Neural cell (in vitro differentiated cells): ENCODE measurements around the gene NPHP4. TPM values are rescaled to one million over a fixed set of nuclear protein-coding genes. Genes with fewer than 3 reads are reported as not detected.

Experiments used
- H2AFZ ChIP-seq: fragments of 200-600, 300-800 bp; sonication (generic), shearing (Covaris generic); 2 replicates; pipeline ENCODE4 v1.6.0; 2014; ENCODE audit warnings: low read depth, mild to moderate bottlenecking, antibody characterized with exemption, low read length, moderate library complexity
- H3F3A ChIP-seq: fragments of 200-600 bp; shearing (Covaris generic); 2 replicates; pipeline ENCODE4 v1.6.1; 2016; ENCODE audit warnings: mild to moderate bottlenecking, moderate library complexity, mixed read lengths, antibody characterized with exemption, low read length; ENCODE audit not compliant: insufficient read depth, poor library complexity, severe bottlenecking
- H3K27ac ChIP-seq: fragments of 200-600, 300-800 bp; sonication (generic), shearing (Covaris generic); 2 replicates; pipeline ENCODE4 v1.5.1; 2014; ENCODE audit warnings: mild to moderate bottlenecking, low read length, moderate library complexity
- H3K27me3 ChIP-seq: fragments of 300-800, 200-600 bp; sonication (generic), shearing (Covaris generic); 2 replicates; pipeline ENCODE4 v1.6.0; 2014; ENCODE audit warnings: mild to moderate bottlenecking, low read depth, low read length, moderate library complexity; ENCODE audit not compliant: insufficient read depth
- H3K36me3 ChIP-seq: fragments of 300-800, 200-600 bp; sonication (generic), shearing (Covaris generic); 2 replicates; pipeline ENCODE4 v1.5.1; 2014; ENCODE audit warnings: mild to moderate bottlenecking, antibody characterized with exemption, low read length, moderate library complexity; ENCODE audit not compliant: insufficient read depth
- H3K4me2 ChIP-seq: fragments of 300-800, 200-600 bp; sonication (generic), shearing (Covaris generic); 2 replicates; pipeline ENCODE4 v1.6.0; 2014; ENCODE audit warnings: mild to moderate bottlenecking, low read length
- H3K4me3 ChIP-seq: fragments of 300-800, 200-600 bp; sonication (generic), shearing (Covaris generic); 2 replicates; pipeline ENCODE4 v1.5.1; 2014; ENCODE audit warnings: mild to moderate bottlenecking, low read length, moderate library complexity
- H3K79me2 ChIP-seq: fragments of 200-600 bp; shearing (Covaris generic); replicated peaks from 2 replicates; pipeline ENCODE4 v1.6.0; 2014; ENCODE audit warnings: mild to moderate bottlenecking, low read length, moderate library complexity; ENCODE audit not compliant: insufficient read depth
- H3K9ac ChIP-seq: fragments of 300-800, 200-600 bp; sonication (generic), shearing (Covaris generic); 2 replicates; pipeline ENCODE4 v1.6.1; 2016; ENCODE audit warnings: mild to moderate bottlenecking, low read length, mixed read lengths
- H3K9me2 ChIP-seq: fragments of 200-600 bp; shearing (Covaris generic); 2 replicates; pipeline ENCODE4 v1.6.1; 2016; ENCODE audit warnings: mild to moderate bottlenecking, low read length, mixed read lengths; ENCODE audit not compliant: insufficient read depth
- H3K9me3 ChIP-seq: fragments of 200-600, 300-800 bp; sonication (generic), shearing (Covaris generic); 2 replicates; pipeline ENCODE4 v1.6.1; 2016; ENCODE audit warnings: mild to moderate bottlenecking, mixed run types, low read length, moderate library complexity, mixed read lengths
- H4K20me1 ChIP-seq: fragments of 200-600 bp; shearing (Covaris generic); 2 replicates; pipeline ENCODE4 v1.6.1; 2016; ENCODE audit warnings: mild to moderate bottlenecking, mixed run types; ENCODE audit not compliant: insufficient read depth
- EP300 ChIP-seq: fragments of 450-650 bp; conservative IDR thresholded peaks from 2 replicates; pipeline ENCODE4 v1.6.1; 2014; ENCODE audit warnings: antibody characterized with exemption, mild to moderate bottlenecking, moderate library complexity; ENCODE audit not compliant: poor library complexity, severe bottlenecking
- EZH2 ChIP-seq: fragments of 200-600, 300-800 bp; shearing (Covaris generic), sonication (generic); IDR thresholded peaks from 2 replicates; pipeline ENCODE4 v1.6.1; 2014; ENCODE audit warnings: antibody characterized with exemption, low read length, borderline replicate concordance, mild to moderate bottlenecking; ENCODE audit not compliant: insufficient read depth, poor library complexity, severe bottlenecking
- MXI1 ChIP-seq: fragments of 450-650 bp; conservative IDR thresholded peaks from 2 replicates; pipeline ENCODE4 v1.6.1; 2014; ENCODE audit warnings: antibody characterized with exemption, mild to moderate bottlenecking; ENCODE audit not compliant: poor library complexity, severe bottlenecking
- POLR2AphosphoS5 ChIP-seq: IDR thresholded peaks from 2 replicates; pipeline ENCODE4 v1.6.1; 2012
- RAD21 ChIP-seq: fragments of 450-650 bp; conservative IDR thresholded peaks from 2 replicates; pipeline ENCODE4 v1.6.1; 2014; ENCODE audit warnings: antibody characterized with exemption, mild to moderate bottlenecking, moderate library complexity
- REST ChIP-seq: IDR thresholded peaks from 2 replicates; pipeline ENCODE4 v1.6.1; 2012; ENCODE audit warnings: borderline replicate concordance
- SMC3 ChIP-seq: fragments of 450-650 bp; conservative IDR thresholded peaks from 2 replicates; pipeline ENCODE4 v1.6.1; 2014; ENCODE audit warnings: antibody characterized with exemption, mild to moderate bottlenecking, moderate library complexity; ENCODE audit not compliant: poor library complexity
- TAF1 ChIP-seq: IDR thresholded peaks from 2 replicates; pipeline ENCODE4 v1.6.1; 2012; ENCODE audit warnings: low read depth
- polyA plus RNA-seq: library from polyadenylated mRNA; depleted of rRNA; stranded (reverse); fragments of >200 nt; gene quantifications from 2 replicates; pipeline ENCODE4 v1.2.3, GENCODE V29; 2014
- TF ChIP-seq, protein P1 (sequence below): fragments of 450-650 bp; IDR thresholded peaks from 2 replicates; pipeline ENCODE4 v1.5.1; 2014; ENCODE audit warnings: antibody characterized with exemption, mild to moderate bottlenecking, moderate library complexity; ENCODE audit not compliant: poor library complexity, severe bottlenecking

Gene NPHP4
- polyA plus RNA-seq, 1 donor from 2014 or later = 17.1 TPM

GRCh38 chr1:5960336-5960735, 31.9 kb downstream of the NPHP4 start:
- no peaks in the 10 kb centered on the region for H3K9me3 ChIP-seq
- H3K79me2 ChIP-seq = no peaks in the 10 kb centered on the region
- H3K36me3 ChIP-seq = no peaks in the 10 kb centered on the region
- no peaks in the 10 kb centered on the region for H3K9me2 ChIP-seq
- H3K27ac ChIP-seq = no peak overlapping the region
- H3K9ac ChIP-seq = no peak overlapping the region
- no peaks in the 10 kb centered on the region for H3F3A ChIP-seq
- H2AFZ ChIP-seq = no peak overlapping the region
- H3K4me3 ChIP-seq = no peak overlapping the region
- H3K4me2 ChIP-seq = no peak overlapping the region
- no peaks in the 10 kb centered on the region for H3K27me3 ChIP-seq
- H4K20me1 ChIP-seq = no peaks in the 10 kb centered on the region
- TF ChIP-seq, protein P1, sequence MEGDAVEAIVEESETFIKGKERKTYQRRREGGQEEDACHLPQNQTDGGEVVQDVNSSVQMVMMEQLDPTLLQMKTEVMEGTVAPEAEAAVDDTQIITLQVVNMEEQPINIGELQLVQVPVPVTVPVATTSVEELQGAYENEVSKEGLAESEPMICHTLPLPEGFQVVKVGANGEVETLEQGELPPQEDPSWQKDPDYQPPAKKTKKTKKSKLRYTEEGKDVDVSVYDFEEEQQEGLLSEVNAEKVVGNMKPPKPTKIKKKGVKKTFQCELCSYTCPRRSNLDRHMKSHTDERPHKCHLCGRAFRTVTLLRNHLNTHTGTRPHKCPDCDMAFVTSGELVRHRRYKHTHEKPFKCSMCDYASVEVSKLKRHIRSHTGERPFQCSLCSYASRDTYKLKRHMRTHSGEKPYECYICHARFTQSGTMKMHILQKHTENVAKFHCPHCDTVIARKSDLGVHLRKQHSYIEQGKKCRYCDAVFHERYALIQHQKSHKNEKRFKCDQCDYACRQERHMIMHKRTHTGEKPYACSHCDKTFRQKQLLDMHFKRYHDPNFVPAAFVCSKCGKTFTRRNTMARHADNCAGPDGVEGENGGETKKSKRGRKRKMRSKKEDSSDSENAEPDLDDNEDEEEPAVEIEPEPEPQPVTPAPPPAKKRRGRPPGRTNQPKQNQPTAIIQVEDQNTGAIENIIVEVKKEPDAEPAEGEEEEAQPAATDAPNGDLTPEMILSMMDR = no peak
- TF ChIP-seq REST (no peak), POLR2AphosphoS5 (no peak), EZH2 (no peak), MXI1 (no peak)

- no peaks in the 10 kb centered on the region for H3K9me2 ChIP-seq
- no peak for TF ChIP-seq RAD21
- no peak for TF ChIP-seq TAF1
- TF ChIP-seq, protein P1 = no peak
- TF ChIP-seq EP300 = no peak
- no peak for TF ChIP-seq SMC3
- TF ChIP-seq REST = no peak
- no peaks in the 10 kb centered on the region for H3F3A ChIP-seq
- H3K4me2 ChIP-seq = no peak overlapping the region
- H4K20me1 ChIP-seq = no peaks in the 10 kb centered on the region
- H3K9me3 ChIP-seq = no peaks in the 10 kb centered on the region
- no peaks in the 10 kb centered on the region for H3K27me3 ChIP-seq
- H3K79me2 ChIP-seq = no peaks in the 10 kb centered on the region
- no peak overlapping the region for H2AFZ ChIP-seq
- no peaks in the 10 kb centered on the region for H3K36me3 ChIP-seq
- H3K4me3 ChIP-seq = no peak overlapping the region
- no peak overlapping the region for H3K27ac ChIP-seq
- no peak overlapping the region for H3K9ac ChIP-seq
These were observed 32.5 kb downstream of the NPHP4 start for GRCh38 chr1:5959667-5960230.
